Heart left ventricle (tissue), 16 donors: ENCODE data around the gene WDR7. TPM values are rescaled to one million over a fixed set of nuclear protein-coding genes. Genes with fewer than 3 reads are reported as not detected.
A peak's percentile ranks its signal among the peaks of the same experiment; 100 is the strongest.

Experiments
- ATAC-seq, 4 donors: fragments of 200-7000 bp; cut with Tn5 transposase; one replicate each; pipeline ENCODE4 v1.9.1; 2020 to 2022; ENCODE audit warnings: moderate library complexity in 4 of 4, mild to moderate bottlenecking in 3 of 4, moderate number of reproducible peaks in 1 of 4
- DNase-seq, 5 donors: peaks; one replicate each; pipeline ENCODE4 v3.0.0-alpha.2; 2020
- H3K27ac ChIP-seq, 12 donors: fragments of 200-600 bp; sonication (generic) in 4 of 12; one replicate each; pipeline versions ENCODE4 v1.5.0 to v1.8.0; 2016 to 2022; ENCODE audit warnings: mild to moderate bottlenecking in 2 of 12
- H3K27me3 ChIP-seq, 9 donors: fragments of 200-600 bp; sonication (generic) in 2 of 9; one replicate each; pipeline versions ENCODE4 v1.5.1 to v1.8.0; 2016 to 2022; ENCODE audit warnings: mild to moderate bottlenecking in 3 of 9
- H3K36me3 ChIP-seq, 9 donors: fragments of 200-600 bp; sonication (generic) in 2 of 9; one replicate each; pipeline versions ENCODE4 v1.5.0 to v1.8.0; 2018 to 2022; ENCODE audit warnings: mild to moderate bottlenecking in 2 of 9
- H3K4me1 ChIP-seq, 12 donors: fragments of 200-600 bp; sonication (generic) in 4 of 12; one replicate each; pipeline versions ENCODE4 v1.5.0 to v1.8.0; 2016 to 2022; ENCODE audit warnings: mild to moderate bottlenecking in 3 of 12
- H3K4me3 ChIP-seq, 12 donors: fragments of 200-600 bp; sonication (generic) in 4 of 12; one replicate each; pipeline versions ENCODE4 v1.5.0 to v1.8.0; 2017 to 2022; ENCODE audit warnings: mild to moderate bottlenecking in 9 of 12, moderate library complexity in 4 of 12
- H3K9me3 ChIP-seq, 12 donors: fragments of 200-600 bp; sonication (generic) in 4 of 12; one replicate each; pipeline versions ENCODE4 v1.5.0 to v1.8.0; 2016 to 2022; ENCODE audit warnings: mild to moderate bottlenecking in 1 of 12
- POLR2A ChIP-seq, 2 donors: fragments of 450-650 bp; IDR thresholded peaks; one replicate each; pipeline ENCODE4 v1.6.1; 2017; ENCODE audit warnings: antibody characterized with exemption in 2 of 2, mild to moderate bottlenecking in 2 of 2, moderate library complexity in 2 of 2
- WGBS, 4 donors: extraction: QIAGEN DNeasy Blood & Tissue Kit in 2 of 4; methylation state at CpG; one replicate each; pipeline versions ENCODE4 v1.1.5 to v1.1.7; 2013 to 2018; 5-methylcytosine and 5-hydroxymethylcytosine counted together
- intact Hi-C, 10 donors: fragments of 100-400 bp; cut with DNase I; formaldehyde crosslinking; loops; one replicate each; pipeline versions ENCODE4 v1.11.1 to v1.14.2; 2022
- polyA plus RNA-seq, 2 donors: library from polyadenylated mRNA; stranded (reverse); fragments of 200-250 nt; gene quantifications; one replicate each; pipeline ENCODE4 v1.2.3, GENCODE V29; 2013
- total RNA-seq, 9 donors: library from RNA; depleted of rRNA in 2 of 9; stranded (reverse); fragments of >200 nt in 2 of 9; fragmentation: NEBNext Ultra II Directional in 3 of 9; extraction: Animal tissue kit (Norgen Biotek cat#: 25700) in 3 of 9; gene quantifications; one replicate each; pipeline versions ENCODE4 v1.1.0 to v1.2.4, GENCODE V29; 2016 to 2023
- TF ChIP-seq, protein P1 (sequence below), 12 donors: fragments of 200-600 bp; sonication (generic) in 4 of 12; IDR thresholded peaks; one replicate each; pipeline versions ENCODE4 v1.5.0 to v1.8.0; 2018 to 2022; ENCODE audit warnings: antibody characterized with exemption in 12 of 12, mild to moderate bottlenecking in 5 of 12
- donor health status: ischemic (EF 13 %, LVEDD 7.1; RV severe dilation, severe dysfunction).
- donor health status: healthy with polysubstance abuse.
- donor health status: DM: no; HTN: yes; CAD: no.
- donor health status: DM: no; HTN: no; CAD: no.
- donor health status: ischemic (EF 25% LVEDD 6.9; RV normal size, moderate dysfunction).
- donor health status: ischemic (EF 25% LVEDD 5.7; RV mildly dilated, moderate dysfunction).
- donor health status: healthy.
- donor health status: DM: yes; HTN: yes; CAD: no.
- donor health status: ischemic (EF 35%, LVEDD 5.7; RV mildly dilated, moderate dysfunction).
- donor health status: nonischemic (EF 11% LVEDD 7.7; RV severe dilation, severe dysfunction).
- donor health status: DM: yes; HTN: yes; CAD: no.
- donor health status: PGD.
- donor health status: ischemic (EF 29% LVEDD 5.4; RV normal size, mild dysfunction).
- donor health status: nonischemic (EF 23%, LVEDD 6.1; RV moderate dilation, normal function).

Gene WDR7
- total and polyA plus RNA-seq, 11 donors, result 4.3 to 33.6 (median 26.6) TPM

DNA sequence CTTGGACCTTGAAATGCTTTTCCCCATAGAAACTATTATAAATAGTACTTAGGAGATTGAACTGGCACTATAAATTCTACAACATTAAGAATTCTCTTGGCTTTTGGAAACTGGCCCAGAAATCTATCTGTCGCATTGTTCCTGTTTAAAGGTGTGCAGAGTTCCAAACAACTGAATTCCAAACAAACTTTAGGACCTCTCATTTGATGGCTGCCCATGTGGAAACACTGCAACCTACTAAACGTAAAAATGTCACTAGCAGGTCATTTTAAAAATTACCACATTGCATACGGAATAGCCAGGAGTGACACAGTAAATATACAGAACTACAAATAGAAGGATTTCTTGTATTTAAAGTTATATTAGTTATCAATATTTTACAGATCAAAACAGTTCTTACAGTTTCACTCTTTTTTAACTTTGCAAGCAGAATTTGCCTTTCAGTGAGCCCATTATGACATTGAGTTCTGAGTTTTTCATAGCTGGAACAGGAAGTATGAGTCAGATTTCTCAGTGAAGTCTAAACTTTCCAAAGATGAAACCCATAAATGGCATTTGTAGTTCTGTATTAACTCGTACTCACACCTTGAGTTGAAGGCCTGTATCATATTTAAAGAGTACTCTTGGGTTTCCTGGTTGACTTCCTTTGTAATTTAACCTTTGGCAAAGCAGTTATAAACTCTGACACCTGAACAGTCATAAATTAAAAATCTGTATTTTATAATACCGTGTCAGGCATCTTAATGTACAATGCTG, 353.4 kb downstream of the WDR7 start:
- Histone ChIP-seq H3K4me1 (peaks cover 0 to 34% (median 12%) of the 10 kb centered on the region in 12 donors), H3K27me3 (no peaks in the 10 kb centered on the region), H3K9me3 (no peaks in the 10 kb centered on the region), H3K27ac (peak overlapping the region in 3 of 12 donors; percentile 13 to 64 (median 19)), H3K4me3 (no peak overlapping the region), H3K36me3 (no peaks in the 10 kb centered on the region)
- WGBS, 4 donors, result 58 to 73% (median 62%) methylated on average over 5 of the region's 5 CpGs
- intact Hi-C loops, result no loop called here
- DNase-seq, result no peak
- TF ChIP-seq, protein P1, sequence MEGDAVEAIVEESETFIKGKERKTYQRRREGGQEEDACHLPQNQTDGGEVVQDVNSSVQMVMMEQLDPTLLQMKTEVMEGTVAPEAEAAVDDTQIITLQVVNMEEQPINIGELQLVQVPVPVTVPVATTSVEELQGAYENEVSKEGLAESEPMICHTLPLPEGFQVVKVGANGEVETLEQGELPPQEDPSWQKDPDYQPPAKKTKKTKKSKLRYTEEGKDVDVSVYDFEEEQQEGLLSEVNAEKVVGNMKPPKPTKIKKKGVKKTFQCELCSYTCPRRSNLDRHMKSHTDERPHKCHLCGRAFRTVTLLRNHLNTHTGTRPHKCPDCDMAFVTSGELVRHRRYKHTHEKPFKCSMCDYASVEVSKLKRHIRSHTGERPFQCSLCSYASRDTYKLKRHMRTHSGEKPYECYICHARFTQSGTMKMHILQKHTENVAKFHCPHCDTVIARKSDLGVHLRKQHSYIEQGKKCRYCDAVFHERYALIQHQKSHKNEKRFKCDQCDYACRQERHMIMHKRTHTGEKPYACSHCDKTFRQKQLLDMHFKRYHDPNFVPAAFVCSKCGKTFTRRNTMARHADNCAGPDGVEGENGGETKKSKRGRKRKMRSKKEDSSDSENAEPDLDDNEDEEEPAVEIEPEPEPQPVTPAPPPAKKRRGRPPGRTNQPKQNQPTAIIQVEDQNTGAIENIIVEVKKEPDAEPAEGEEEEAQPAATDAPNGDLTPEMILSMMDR (IDR thresholded peaks at IDR 0.05), result no peak
- no peak for TF ChIP-seq POLR2A (IDR thresholded peaks at IDR 0.05)
- ATAC-seq, result peak in 3 of 4 donors; percentile 47 to 57 (median 53)

DNA sequence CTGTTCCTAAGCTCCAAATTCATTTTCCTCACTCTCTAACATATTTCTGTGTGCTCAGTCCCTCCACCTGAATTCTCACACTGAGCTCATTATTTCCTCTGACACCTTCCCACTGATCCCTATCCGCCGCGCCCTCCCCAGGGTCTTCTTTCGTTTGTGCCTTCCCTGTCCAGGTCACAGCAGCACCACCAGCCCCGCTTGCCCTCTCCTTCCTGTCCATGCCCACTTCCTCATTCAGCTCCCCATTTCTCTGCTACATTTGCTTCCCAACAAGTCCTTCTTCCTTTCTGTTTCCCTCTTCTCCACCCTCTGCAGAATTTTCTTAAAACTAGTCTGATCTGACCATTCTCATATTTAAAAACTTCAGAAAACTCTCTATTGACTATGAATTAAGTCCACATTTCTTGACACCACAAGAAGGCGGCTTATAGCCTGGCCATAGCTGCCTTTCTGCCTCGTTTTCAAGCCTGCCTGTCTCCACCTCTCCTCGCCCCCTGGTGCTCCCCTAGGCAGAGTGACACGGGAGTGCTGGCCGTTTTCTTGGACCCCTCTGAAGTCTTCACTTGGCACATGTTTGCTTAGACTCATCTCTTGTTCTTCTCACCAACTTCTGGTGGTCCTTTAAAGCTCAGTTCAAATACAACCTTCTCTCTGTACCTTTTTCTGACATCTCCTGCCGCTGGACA, 357.0 kb downstream of the WDR7 start:
- Histone ChIP-seq H3K9me3 (no peaks in the 10 kb centered on the region), H3K36me3 (no peaks in the 10 kb centered on the region), H3K27me3 (no peaks in the 10 kb centered on the region), H3K4me3 (no peak overlapping the region), H3K4me1 (peaks cover 0 to 30% (median 8%) of the 10 kb centered on the region in 12 donors), H3K27ac (no peak overlapping the region)
- TF ChIP-seq, protein P1 (IDR thresholded peaks at IDR 0.05), result no peak
- no peak for TF ChIP-seq POLR2A (IDR thresholded peaks at IDR 0.05)
- no peak for DNase-seq
- peak in 1 of 4 donors; percentile 44 for ATAC-seq
- WGBS, 4 donors, result 84 to 86% (median 84%) methylated on average over 10 to 11 of the region's 11 CpGs
- intact Hi-C loops, result no loop called here

DNA sequence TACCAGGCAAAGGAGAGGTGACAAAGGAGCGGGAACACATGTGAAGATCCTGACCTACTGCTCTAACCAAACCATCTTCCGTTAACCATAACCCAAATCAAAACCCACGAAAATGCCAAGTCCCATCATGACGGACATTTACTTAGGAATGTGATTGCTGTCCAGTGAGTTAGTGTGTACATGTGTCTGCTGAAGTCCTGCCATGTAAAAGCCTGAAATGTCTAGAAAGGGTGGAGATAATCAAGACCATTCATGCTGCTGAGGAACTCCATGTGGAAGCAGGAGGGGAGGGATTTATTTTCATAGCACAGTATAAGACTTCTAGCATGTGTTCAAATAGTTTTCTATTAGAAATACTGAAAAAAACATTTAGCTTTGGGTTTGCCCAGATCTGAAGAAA, 358.7 kb downstream of the WDR7 start:
- H3K4me1 ChIP-seq, result peaks cover 0 to 18% (median under 1%) of the 10 kb centered on the region in 12 donors
- 92 to 95% (median 94%) methylated on average over 4 of the region's 4 CpGs for WGBS, 4 donors
- DNase-seq, result no peak
- ATAC-seq, result no peak
- H3K4me3 ChIP-seq, result no peak overlapping the region
- H3K27me3 ChIP-seq, result no peaks in the 10 kb centered on the region
- H3K36me3 ChIP-seq, result no peaks in the 10 kb centered on the region
- TF ChIP-seq, protein P1 (IDR thresholded peaks at IDR 0.05), result no peak
- TF ChIP-seq POLR2A (IDR thresholded peaks at IDR 0.05), result no peak
- no peak overlapping the region for H3K27ac ChIP-seq
- intact Hi-C loops, result no loop called here
- no peaks in the 10 kb centered on the region for H3K9me3 ChIP-seq

DNA sequence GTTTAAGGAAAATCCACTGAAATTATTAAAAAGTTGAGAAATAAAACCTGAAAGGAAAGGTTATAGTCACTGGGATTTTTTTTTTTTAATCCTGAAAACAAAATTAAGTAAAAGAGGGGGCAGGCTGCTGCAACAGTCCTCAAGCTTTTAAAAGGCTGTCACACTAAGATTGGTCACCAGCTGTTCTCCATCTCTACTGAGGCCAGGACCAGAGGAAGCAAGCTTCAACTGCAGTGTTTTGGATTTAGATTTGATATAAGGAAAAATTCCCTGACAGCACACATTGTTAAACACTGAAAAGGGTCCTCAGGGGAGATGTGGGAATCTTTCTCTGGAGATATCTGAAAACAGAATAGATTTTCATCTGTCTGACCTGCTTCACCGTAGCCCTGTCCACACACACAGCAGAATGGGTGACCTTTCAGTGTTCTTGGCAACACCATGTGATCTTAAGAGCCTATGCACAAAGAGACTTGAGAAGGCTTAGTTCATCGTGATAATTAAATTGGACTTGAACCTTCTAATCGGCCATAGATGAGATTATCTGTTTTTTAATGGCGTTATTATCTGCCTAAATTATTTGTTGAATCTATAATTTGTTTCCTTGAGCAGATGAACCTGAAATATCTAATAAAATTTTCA, 363.7 kb downstream of the WDR7 start:
- Histone ChIP-seq H3K4me1 (peaks cover 0 to 6% (median 0%) of the 10 kb centered on the region in 12 donors), H3K36me3 (no peaks in the 10 kb centered on the region), H3K27me3 (no peaks in the 10 kb centered on the region), H3K27ac (no peak overlapping the region), H3K4me3 (no peak overlapping the region), H3K9me3 (no peaks in the 10 kb centered on the region)
- TF ChIP-seq, protein P1 (IDR thresholded peaks at IDR 0.05), result no peak
- TF ChIP-seq POLR2A (IDR thresholded peaks at IDR 0.05), result no peak
- intact Hi-C loops, result no loop called here
- DNase-seq, result no peak
- no peak for ATAC-seq
- 40 to 58% (median 48%) methylated on average over 4 of the region's 4 CpGs for WGBS, 4 donors
